ENCODE data around the gene PMEL.

- TF ChIP-seq, protein P1, sequence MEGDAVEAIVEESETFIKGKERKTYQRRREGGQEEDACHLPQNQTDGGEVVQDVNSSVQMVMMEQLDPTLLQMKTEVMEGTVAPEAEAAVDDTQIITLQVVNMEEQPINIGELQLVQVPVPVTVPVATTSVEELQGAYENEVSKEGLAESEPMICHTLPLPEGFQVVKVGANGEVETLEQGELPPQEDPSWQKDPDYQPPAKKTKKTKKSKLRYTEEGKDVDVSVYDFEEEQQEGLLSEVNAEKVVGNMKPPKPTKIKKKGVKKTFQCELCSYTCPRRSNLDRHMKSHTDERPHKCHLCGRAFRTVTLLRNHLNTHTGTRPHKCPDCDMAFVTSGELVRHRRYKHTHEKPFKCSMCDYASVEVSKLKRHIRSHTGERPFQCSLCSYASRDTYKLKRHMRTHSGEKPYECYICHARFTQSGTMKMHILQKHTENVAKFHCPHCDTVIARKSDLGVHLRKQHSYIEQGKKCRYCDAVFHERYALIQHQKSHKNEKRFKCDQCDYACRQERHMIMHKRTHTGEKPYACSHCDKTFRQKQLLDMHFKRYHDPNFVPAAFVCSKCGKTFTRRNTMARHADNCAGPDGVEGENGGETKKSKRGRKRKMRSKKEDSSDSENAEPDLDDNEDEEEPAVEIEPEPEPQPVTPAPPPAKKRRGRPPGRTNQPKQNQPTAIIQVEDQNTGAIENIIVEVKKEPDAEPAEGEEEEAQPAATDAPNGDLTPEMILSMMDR (IDR thresholded peaks at IDR 0.05): no peak
- no peak for TF ChIP-seq REST (IDR thresholded peaks at IDR 0.05; ENCODE audit: insufficient read depth in 1 of 2, low read depth in 2 of 2, low read length in 1 of 2)
These were observed 2.1 kb downstream of the PMEL start for GRCh38 chr12:55963760-55964159.
